Astrocyte (in vitro differentiated cells and primary cell): ENCODE data around the gene ISLR2. TPM values are rescaled to one million over a fixed set of nuclear protein-coding genes. Genes with fewer than 3 reads are reported as not detected.

ENCODE experiments used
- DNase-seq: peaks from one replicate; pipeline ENCODE4 v3.0.0-alpha.2; 2010; ENCODE audit warnings: low read depth
- FAIRE-seq: peaks from 2 replicates; lab custom pipeline; 2011; peaks lifted over from hg19 to GRCh38; lab: Jason Lieb, UNC
- H2AFZ ChIP-seq: 2 replicates; pipeline ENCODE4 v1.6.0; 2012; ENCODE audit warnings: low read depth, low read length, inconsistent platforms
- H3K27ac ChIP-seq: 2 replicates; pipeline ENCODE4 v1.5.1; 2011; ENCODE audit warnings: low read depth, low read length, inconsistent platforms
- H3K27me3 ChIP-seq: 2 replicates; pipeline ENCODE4 v1.6.0; 2011; ENCODE audit warnings: low read length, inconsistent platforms; ENCODE audit not compliant: insufficient read depth
- H3K36me3 ChIP-seq: 2 replicates; pipeline ENCODE4 v1.5.1; 2011; ENCODE audit warnings: low read length, inconsistent platforms; ENCODE audit not compliant: insufficient read depth
- H3K4me1 ChIP-seq: 2 replicates; pipeline ENCODE4 v1.5.1; 2011; ENCODE audit warnings: low read length, inconsistent platforms; ENCODE audit not compliant: insufficient read depth
- H3K4me2 ChIP-seq: 2 replicates; pipeline ENCODE4 v1.6.0; 2012; ENCODE audit warnings: low read length, inconsistent platforms
- H3K4me3 ChIP-seq: 2 replicates; pipeline ENCODE4 v1.5.1; 2011; ENCODE audit warnings: low read depth, mild to moderate bottlenecking, low read length, inconsistent platforms; ENCODE audit not compliant: insufficient read depth
- H3K79me2 ChIP-seq: 2 replicates; pipeline ENCODE4 v1.6.0; 2012; ENCODE audit warnings: mild to moderate bottlenecking, low read length, inconsistent platforms; ENCODE audit not compliant: insufficient read depth
- H3K9ac ChIP-seq: 2 replicates; pipeline ENCODE4 v1.6.0; 2012; ENCODE audit warnings: mild to moderate bottlenecking, low read length, inconsistent platforms
- H3K9me3 ChIP-seq: 2 replicates; pipeline ENCODE4 v1.5.1; 2012; ENCODE audit warnings: low read depth, mild to moderate bottlenecking, low read length, inconsistent platforms; ENCODE audit not compliant: insufficient read depth
- H4K20me1 ChIP-seq: 2 replicates; pipeline ENCODE4 v1.6.0; 2012; ENCODE audit warnings: low read length, inconsistent platforms; ENCODE audit not compliant: insufficient read depth
- H3K27ac Mint-ChIP-seq: one replicate; pipeline ENCODE4 v1.8.0; 2021; ENCODE audit warnings: mild to moderate bottlenecking, mixed read lengths; ENCODE audit not compliant: unreplicated experiment
- H3K27me3 Mint-ChIP-seq: one replicate; pipeline ENCODE4 v1.8.0; 2021; ENCODE audit warnings: low read depth, mixed read lengths; ENCODE audit not compliant: unreplicated experiment
- H3K36me3 Mint-ChIP-seq: one replicate; pipeline ENCODE4 v1.8.0; 2021; ENCODE audit warnings: low read depth, mixed read lengths; ENCODE audit not compliant: unreplicated experiment
- H3K4me1 Mint-ChIP-seq: one replicate; pipeline ENCODE4 v1.8.0; 2021; ENCODE audit warnings: low read depth, mixed read lengths; ENCODE audit not compliant: unreplicated experiment
- H3K4me3 Mint-ChIP-seq: one replicate; pipeline ENCODE4 v1.8.0; 2021; ENCODE audit warnings: mild to moderate bottlenecking, moderate library complexity, mixed read lengths; ENCODE audit not compliant: unreplicated experiment
- H3K9me3 Mint-ChIP-seq: one replicate; pipeline ENCODE4 v1.8.0; 2021; ENCODE audit warnings: mild to moderate bottlenecking, mixed read lengths; ENCODE audit not compliant: unreplicated experiment
- EZH2 ChIP-seq: IDR thresholded peaks from 2 replicates; pipeline ENCODE4 v1.6.1; 2012; ENCODE audit warnings: mild to moderate bottlenecking, low read length, inconsistent platforms; ENCODE audit not compliant: insufficient read depth
- total RNA-seq: library from RNA; stranded (reverse); gene quantifications from 2 replicates; pipeline ENCODE4 v1.2.1, GENCODE V29; 2021
- TF ChIP-seq, protein P1 (sequence below): IDR thresholded peaks from 2 replicates; pipeline ENCODE4 v1.5.1; 2011; ENCODE audit warnings: low read depth, mild to moderate bottlenecking, inconsistent platforms, low read length, moderate library complexity; ENCODE audit not compliant: insufficient read depth

The ISLR2 gene
- total RNA-seq, 1 donor from 2014 or later: 0.14 TPM

DNA sequence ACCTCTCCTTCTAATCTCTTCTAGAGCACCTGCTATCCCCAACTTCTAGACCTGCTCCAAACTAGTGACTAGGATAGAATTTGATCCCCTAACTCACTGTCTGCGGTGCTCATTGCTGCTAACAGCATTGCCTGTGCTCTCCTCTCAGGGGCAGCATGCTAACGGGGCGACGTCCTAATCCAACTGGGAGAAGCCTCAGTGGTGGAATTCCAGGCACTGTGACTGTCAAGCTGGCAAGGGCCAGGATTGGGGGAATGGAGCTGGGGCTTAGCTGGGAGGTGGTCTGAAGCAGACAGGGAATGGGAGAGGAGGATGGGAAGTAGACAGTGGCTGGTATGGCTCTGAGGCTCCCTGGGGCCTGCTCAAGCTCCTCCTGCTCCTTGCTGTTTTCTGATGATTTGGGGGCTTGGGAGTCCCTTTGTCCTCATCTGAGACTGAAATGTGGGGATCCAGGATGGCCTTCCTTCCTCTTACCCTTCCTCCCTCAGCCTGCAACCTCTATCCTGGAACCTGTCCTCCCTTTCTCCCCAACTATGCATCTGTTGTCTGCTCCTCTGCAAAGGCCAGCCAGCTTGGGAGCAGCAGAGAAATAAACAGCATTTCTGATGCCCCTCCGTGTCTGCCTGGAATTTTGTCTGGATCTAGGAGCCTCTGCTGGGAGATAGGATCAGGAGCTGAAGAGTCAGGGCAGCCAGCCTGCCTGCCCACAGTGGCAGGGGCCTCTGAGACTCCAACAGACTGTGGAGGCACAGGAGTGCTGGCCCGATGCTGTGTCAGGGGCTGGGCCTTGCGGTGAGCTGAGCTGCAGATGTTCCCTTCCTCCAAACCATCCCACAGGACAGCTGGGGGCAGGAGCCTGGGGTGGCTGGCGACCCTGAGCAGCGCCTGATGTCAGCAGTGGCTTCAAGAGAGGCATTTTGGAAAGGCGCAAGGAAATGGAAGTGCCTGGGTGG, 46.2 kb downstream of the ISLR2 start:
- no peak for DNase-seq
- Mint-ChIP-seq H3K27me3 (peaks cover 18% of the 10 kb centered on the region), H3K4me1 (peaks cover 41% of the 10 kb centered on the region), H3K4me3 (no peak overlapping the region), H3K36me3 (peaks cover 6% of the 10 kb centered on the region), H3K9me3 (peaks cover 7% of the 10 kb centered on the region), H3K27ac (no peak overlapping the region)
- Histone ChIP-seq H3K27ac (no peak overlapping the region), H3K4me2 (peak overlapping the region; percentile 59), H4K20me1 (no peaks in the 10 kb centered on the region), H3K36me3 (no peaks in the 10 kb centered on the region), H3K9me3 (no peaks in the 10 kb centered on the region), H3K27me3 (no peaks in the 10 kb centered on the region), H3K9ac (peak overlapping the region; percentile 45), H2AFZ (no peak overlapping the region), H3K79me2 (no peaks in the 10 kb centered on the region), H3K4me3 (no peak overlapping the region), H3K4me1 (peaks cover 69% of the 10 kb centered on the region)
- no peak for FAIRE-seq
- TF ChIP-seq, protein P1, sequence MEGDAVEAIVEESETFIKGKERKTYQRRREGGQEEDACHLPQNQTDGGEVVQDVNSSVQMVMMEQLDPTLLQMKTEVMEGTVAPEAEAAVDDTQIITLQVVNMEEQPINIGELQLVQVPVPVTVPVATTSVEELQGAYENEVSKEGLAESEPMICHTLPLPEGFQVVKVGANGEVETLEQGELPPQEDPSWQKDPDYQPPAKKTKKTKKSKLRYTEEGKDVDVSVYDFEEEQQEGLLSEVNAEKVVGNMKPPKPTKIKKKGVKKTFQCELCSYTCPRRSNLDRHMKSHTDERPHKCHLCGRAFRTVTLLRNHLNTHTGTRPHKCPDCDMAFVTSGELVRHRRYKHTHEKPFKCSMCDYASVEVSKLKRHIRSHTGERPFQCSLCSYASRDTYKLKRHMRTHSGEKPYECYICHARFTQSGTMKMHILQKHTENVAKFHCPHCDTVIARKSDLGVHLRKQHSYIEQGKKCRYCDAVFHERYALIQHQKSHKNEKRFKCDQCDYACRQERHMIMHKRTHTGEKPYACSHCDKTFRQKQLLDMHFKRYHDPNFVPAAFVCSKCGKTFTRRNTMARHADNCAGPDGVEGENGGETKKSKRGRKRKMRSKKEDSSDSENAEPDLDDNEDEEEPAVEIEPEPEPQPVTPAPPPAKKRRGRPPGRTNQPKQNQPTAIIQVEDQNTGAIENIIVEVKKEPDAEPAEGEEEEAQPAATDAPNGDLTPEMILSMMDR: no peak
- TF ChIP-seq EZH2: no peak

DNA sequence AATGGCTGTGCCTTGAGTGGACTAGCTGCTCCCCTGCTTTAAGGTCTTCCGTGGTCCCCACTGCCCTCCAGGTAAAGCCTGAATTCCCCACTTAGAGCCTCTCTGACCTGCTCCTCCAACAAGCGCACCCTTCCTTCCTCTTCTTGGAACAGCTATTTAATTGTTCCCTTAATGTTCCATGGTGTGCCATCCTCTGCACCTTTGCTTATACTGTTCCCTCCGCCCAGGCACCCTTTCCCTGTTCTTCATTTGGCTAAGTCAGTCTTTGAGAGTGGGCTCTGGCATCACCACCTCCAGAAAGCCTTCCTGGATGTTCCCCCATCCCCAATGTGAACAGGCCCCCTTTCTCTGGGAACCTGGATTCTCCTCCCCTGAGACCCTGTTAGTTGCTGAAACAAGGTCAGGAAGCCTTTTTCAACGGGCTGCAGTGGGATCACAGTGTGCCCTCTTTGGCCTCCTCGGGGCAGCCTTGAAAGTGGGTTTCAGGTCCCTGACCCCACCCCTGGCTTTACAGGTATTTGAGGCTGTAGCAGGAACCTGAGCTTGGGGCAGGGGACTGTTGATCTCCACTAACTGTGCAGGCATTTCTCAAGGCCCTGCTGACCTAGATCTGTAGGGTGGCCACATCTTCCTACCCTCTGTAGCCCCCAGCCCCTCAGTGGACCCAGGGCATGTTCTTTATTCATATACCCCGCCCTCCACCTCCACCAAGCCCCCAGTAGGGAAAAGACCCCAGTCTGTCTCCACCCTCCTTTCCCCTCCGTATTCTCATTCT, 48.1 kb downstream of the ISLR2 start:
- peak overlapping the region; percentile 62 for H3K4me2 ChIP-seq
- H4K20me1 ChIP-seq: no peaks in the 10 kb centered on the region
- peak overlapping the region; percentile 83 for H3K27ac ChIP-seq
- peaks cover 59% of the 10 kb centered on the region for H3K4me1 ChIP-seq
- TF ChIP-seq EZH2: no peak
- TF ChIP-seq, protein P1: no peak
- H3K4me3 ChIP-seq: no peak overlapping the region
- peaks cover 36% of the 10 kb centered on the region for H3K4me1 Mint-ChIP-seq
- H3K27me3 ChIP-seq: no peaks in the 10 kb centered on the region
- H3K79me2 ChIP-seq: no peaks in the 10 kb centered on the region
- H3K27me3 Mint-ChIP-seq: peaks cover 26% of the 10 kb centered on the region
- H2AFZ ChIP-seq: no peak overlapping the region
- H3K36me3 ChIP-seq: no peaks in the 10 kb centered on the region
- peaks cover 6% of the 10 kb centered on the region for H3K36me3 Mint-ChIP-seq
- no peaks in the 10 kb centered on the region for H3K9me3 ChIP-seq
- no peak for DNase-seq
- H3K4me3 Mint-ChIP-seq: peak overlapping the region; percentile 37
- H3K9ac ChIP-seq: peak overlapping the region; percentile 71
- peak overlapping the region; percentile 78 for H3K27ac Mint-ChIP-seq
- FAIRE-seq: no peak
- H3K9me3 Mint-ChIP-seq: peaks cover 9% of the 10 kb centered on the region
